HepG2 (cell line): Measurements from ENCODE around the gene ARHGAP36. TPM values are rescaled to one million over a fixed set of nuclear protein-coding genes. Genes with fewer than 3 reads are reported as not detected.

Experiments
- ATAC-seq: fragments of 200-7000 bp; cut with Tn5 transposase; 3 replicates; pipeline ENCODE4 v1.9.1; 2020; ENCODE audit warnings: mild to moderate bottlenecking, moderate library complexity
- BruUV-seq: library from RNA; stranded (reverse); fragments of 400-500 nt; replicated peaks from 2 replicates; lab custom pipeline; 2021; lab: Mats Ljungman, UMichigan
- CTCF ChIA-PET: fragments of 300-600 bp; formaldehyde crosslinking; extraction: SDS; loops from one replicate; lab custom pipeline; 2021; ENCODE audit warnings: low total read pairs, inconsistent platforms, low intra/inter-chr PET ratio; lab: Yijun Ruan, JAX
- POLR2A ChIA-PET: fragments of 350-600 bp; sonication (Branson Sonifier 250); formaldehyde crosslinking; loops from one replicate; lab custom pipeline; 2020; ENCODE audit warnings: antibody characterized with exemption, inconsistent platforms; lab: Yijun Ruan, JAX
- DNase-seq: peaks from one replicate; pipeline ENCODE4 v3.0.0-alpha.2; 2015; ENCODE audit warnings: low spot score
- FAIRE-seq: peaks from 3 replicates; lab custom pipeline; 2011; peaks lifted over from hg19 to GRCh38; lab: Jason Lieb, UNC
- H2AFZ ChIP-seq: one replicate; pipeline ENCODE4 v1.6.1; 2011; ENCODE audit warnings: low read length, inconsistent platforms
- H3K27ac ChIP-seq: fragments of 300-600 bp; 3 replicates; pipeline ENCODE4 v1.8.0; 2011; ENCODE audit warnings: mixed run types, mild to moderate bottlenecking, mixed read lengths, low read length, inconsistent platforms; ENCODE audit not compliant: insufficient read depth; ENCODE audit errors: extremely low read length
- H3K27me3 ChIP-seq, 2 experiments: fragments of 200-600 bp in 1 of 2; 2 replicates in 1 of 2; 3 replicates in 1 of 2; pipeline versions ENCODE4 v1.6.0 to v1.8.0; 2011; ENCODE audit warnings: low read length in 2 of 2, mild to moderate bottlenecking in 2 of 2, moderate library complexity in 2 of 2, inconsistent platforms in 1 of 2; ENCODE audit not compliant: insufficient read depth in 2 of 2, control insufficient read depth in 1 of 2
- H3K36me3 ChIP-seq, 2 experiments: fragments of 200-600 bp in 1 of 2; replicated peaks in 1 of 2; 2 replicates in 1 of 2; 3 replicates in 1 of 2; pipeline versions ENCODE4 v1.5.1 to v1.8.0; 2011; ENCODE audit warnings: low read length in 2 of 2, inconsistent platforms in 1 of 2; ENCODE audit not compliant: insufficient read depth in 2 of 2, control insufficient read depth in 1 of 2
- H3K4me1 ChIP-seq: 2 replicates; pipeline ENCODE4 v1.5.1; 2012; ENCODE audit warnings: low read length, inconsistent platforms; ENCODE audit not compliant: insufficient read depth
- H3K4me2 ChIP-seq: 2 replicates; pipeline ENCODE4 v1.6.0; 2011; ENCODE audit warnings: low read depth, low read length, inconsistent platforms
- H3K4me3 ChIP-seq, 3 experiments: fragments of 200-600 bp in 1 of 3; sonication (generic), shearing (Covaris generic) in 1 of 3; replicated peaks in 1 of 3; 2 replicates each; pipeline ENCODE4 v1.5.1; 2011 to 2016; ENCODE audit warnings: low read length in 3 of 3, inconsistent platforms in 2 of 3, low read depth in 2 of 3, mild to moderate bottlenecking in 2 of 3, control low read depth in 1 of 3, mixed read lengths in 1 of 3; ENCODE audit not compliant: insufficient read depth in 1 of 3
- H3K79me2 ChIP-seq: one replicate; pipeline ENCODE4 v1.6.1; 2011; ENCODE audit warnings: low read length, inconsistent platforms; ENCODE audit not compliant: insufficient read depth
- H3K9ac ChIP-seq: 2 replicates; pipeline ENCODE4 v1.6.0; 2011; ENCODE audit warnings: mild to moderate bottlenecking, low read depth, low read length, inconsistent platforms; ENCODE audit not compliant: insufficient read depth
- H3K9me3 ChIP-seq: 2 replicates; pipeline ENCODE4 v1.5.1; 2012; ENCODE audit warnings: mild to moderate bottlenecking, low read length
- H4K20me1 ChIP-seq: 2 replicates; pipeline ENCODE4 v1.6.0; 2011; ENCODE audit warnings: inconsistent platforms, mild to moderate bottlenecking, low read length, moderate library complexity; ENCODE audit not compliant: insufficient read depth
- BRCA1 ChIP-seq: sonication (generic); formaldehyde crosslinking; IDR thresholded peaks from 2 replicates; pipeline ENCODE4 v1.4.0; 2020; ENCODE audit warnings: missing genetic modification reagents
- GABPA ChIP-seq, 2 experiments: IDR thresholded peaks; 2 replicates each; pipeline ENCODE4 v1.6.1; 2011 to 2016; ENCODE audit warnings: low read depth in 2 of 2, low read length in 1 of 2, missing biosample characterization in 1 of 2, missing genetic modification characterization in 1 of 2
- HOXA5 ChIP-seq: sonication (generic); formaldehyde crosslinking; IDR thresholded peaks from 2 replicates; pipeline ENCODE4 v1.4.0; 2020; ENCODE audit warnings: missing genetic modification reagents
- IRF2 ChIP-seq: IDR thresholded peaks from 2 replicates; pipeline ENCODE4 v1.6.1; 2018; ENCODE audit warnings: missing genetic modification reagents, missing compliant biosample characterization
- KDM4B ChIP-seq: sonication (generic); formaldehyde crosslinking; IDR thresholded peaks from 2 replicates; pipeline ENCODE4 v1.4.0; 2020; ENCODE audit warnings: missing genetic modification reagents
- MTF2 ChIP-seq: sonication (generic); formaldehyde crosslinking; IDR thresholded peaks from 2 replicates; pipeline ENCODE4 v1.5.0; 2020; ENCODE audit warnings: missing genetic modification reagents, borderline replicate concordance
- SMARCE1 ChIP-seq: fragments of 450-650 bp; IDR thresholded peaks from 2 replicates; pipeline ENCODE4 v1.6.1; 2017; ENCODE audit warnings: borderline replicate concordance
- TARDBP ChIP-seq: sonication (generic); formaldehyde crosslinking; IDR thresholded peaks from 2 replicates; pipeline ENCODE4 v1.8.0; 2022; ENCODE audit warnings: mild to moderate bottlenecking, missing genetic modification reagents
- ZFP1 ChIP-seq: IDR thresholded peaks from 2 replicates; pipeline ENCODE4 v1.6.1; 2016
- ZNF205 ChIP-seq: IDR thresholded peaks from 2 replicates; pipeline ENCODE4 v1.6.1; 2018; ENCODE audit warnings: missing biosample characterization, missing genetic modification reagents
- WGBS: methylation state at CpG from one replicate; pipeline ENCODE4 v1.1.6; 2017; ENCODE audit warnings: low lambda C conversion rate; 5-methylcytosine and 5-hydroxymethylcytosine counted together
- in situ Hi-C: cut with HindIII; loops from 2 replicates; pipeline ENCODE4 v1.10.0; 2017; ENCODE audit warnings: low pct_unique_long_range_greater_than_20kb; ENCODE audit not compliant: extremely low pct_ligation_motif_present
- intact Hi-C: fragments of 100-400 bp; cut with micrococcal nuclease; formaldehyde crosslinking; loops from one replicate; pipeline ENCODE4 v1.10.0; 2022; ENCODE audit not compliant: unreplicated experiment
- polyA plus RNA-seq, 8 experiments: library from polyadenylated mRNA; depleted of rRNA in 3 of 8; stranded (reverse) in 7 of 8; unstranded in 1 of 8; fragments of >200 nt; fragmentation: Illumina TruSeq in 4 of 8; extraction: Trizol in 4 of 8; gene quantifications; 2 replicates each; pipeline versions ENCODE4 v1.2.1 to v1.2.3, GENCODE V29; 2011 to 2016; ENCODE audit warnings: low read depth in 4 of 8, missing spikeins in 1 of 8, mixed read lengths in 1 of 8; ENCODE audit not compliant: insufficient read depth in 1 of 8
- total RNA-seq, 5 experiments: library from RNA; depleted of rRNA; stranded (reverse); fragments of >200 nt; fragmentation: Illumina TruSeq; extraction: Trizol; gene quantifications; 2 replicates each; pipeline ENCODE4 v1.2.3, GENCODE V29; 2016; ENCODE audit warnings: low read depth in 1 of 5
- TF ChIP-seq, protein P1 (sequence below): sonication (generic); formaldehyde crosslinking; IDR thresholded peaks from 2 replicates; pipeline ENCODE4 v1.9.0; 2021; ENCODE audit warnings: missing genetic modification reagents, borderline replicate concordance
- TF ChIP-seq, protein P2 (sequence below): sonication (generic); formaldehyde crosslinking; IDR thresholded peaks from 2 replicates; pipeline ENCODE4 v1.5.0; 2020; ENCODE audit warnings: mild to moderate bottlenecking, missing genetic modification reagents
- TF ChIP-seq, protein P3 (sequence below): IDR thresholded peaks from 2 replicates; pipeline ENCODE4 v1.6.1; 2018; ENCODE audit warnings: missing genetic modification reagents
- TF ChIP-seq, protein P4 (sequence below): sonication (generic); formaldehyde crosslinking; IDR thresholded peaks from 2 replicates; pipeline ENCODE4 v1.9.0; 2022; ENCODE audit warnings: low read depth, missing genetic modification reagents

The ARHGAP36 gene
- total and polyA plus RNA-seq, 2 of the 13 experiments (the other 11 are each of a cell fraction or from before 2014, with no cell fraction given), result not detected

DNA sequence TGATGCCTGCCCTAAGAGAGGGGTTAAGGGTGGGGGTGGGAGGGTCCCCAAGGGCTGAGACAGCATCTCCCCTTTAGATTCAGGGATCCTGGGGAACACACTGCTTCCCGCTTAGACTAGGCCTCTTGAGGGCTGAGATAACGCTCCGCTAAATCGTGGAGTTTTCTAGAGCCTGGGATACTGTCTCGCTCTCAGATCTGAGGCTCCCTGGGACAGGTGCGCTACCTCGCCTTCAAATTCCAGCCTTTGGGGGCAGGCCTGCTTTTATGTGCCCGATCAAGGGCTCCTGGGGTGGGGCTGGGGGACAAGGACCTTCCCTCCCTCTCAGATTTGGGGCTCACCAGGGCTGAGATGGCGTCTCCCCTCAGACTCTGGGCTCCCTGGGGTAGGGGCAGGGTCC, 440 bp upstream of the ARHGAP36 start:
- Histone ChIP-seq H3K4me1 (no peaks in the 10 kb centered on the region), H3K4me3 (no peak overlapping the region), H4K20me1 (no peaks in the 10 kb centered on the region), H3K27me3 (no peaks in the 10 kb centered on the region; a peak in 1 of 5 replicates), H3K27ac (no peak overlapping the region), H2AFZ (no peak overlapping the region), H3K79me2 (no peaks in the 10 kb centered on the region), H3K4me2 (no peak overlapping the region), H3K9ac (no peak overlapping the region), H3K36me3 (no peaks in the 10 kb centered on the region), H3K9me3 (no peaks in the 10 kb centered on the region)
- intact Hi-C loops (no loop called here), in situ Hi-C loops (no loop called here)
- TF ChIP-seq ZNF205 (CRISPR knock-in tag) (no peak), HOXA5 (CRISPR knock-in tag) (no peak), SMARCE1 (no peak), KDM4B (CRISPR knock-in tag) (no peak), GABPA (IDR thresholded peaks at IDR 0.05; ENCODE audit: low read depth, low read length) (no peak), GABPA (CRISPR knock-in tag; IDR thresholded peaks at IDR 0.05; ENCODE audit: low read depth) (no peak), IRF2 (no peak), BRCA1 (no peak), MTF2 (CRISPR knock-in tag) (no peak), ZFP1 (CRISPR knock-in tag) (no peak), TARDBP (no peak)
- TF ChIP-seq, protein P1, sequence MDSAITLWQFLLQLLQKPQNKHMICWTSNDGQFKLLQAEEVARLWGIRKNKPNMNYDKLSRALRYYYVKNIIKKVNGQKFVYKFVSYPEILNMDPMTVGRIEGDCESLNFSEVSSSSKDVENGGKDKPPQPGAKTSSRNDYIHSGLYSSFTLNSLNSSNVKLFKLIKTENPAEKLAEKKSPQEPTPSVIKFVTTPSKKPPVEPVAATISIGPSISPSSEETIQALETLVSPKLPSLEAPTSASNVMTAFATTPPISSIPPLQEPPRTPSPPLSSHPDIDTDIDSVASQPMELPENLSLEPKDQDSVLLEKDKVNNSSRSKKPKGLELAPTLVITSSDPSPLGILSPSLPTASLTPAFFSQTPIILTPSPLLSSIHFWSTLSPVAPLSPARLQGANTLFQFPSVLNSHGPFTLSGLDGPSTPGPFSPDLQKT (CRISPR knock-in tag), result no peak
- TF ChIP-seq, protein P2, sequence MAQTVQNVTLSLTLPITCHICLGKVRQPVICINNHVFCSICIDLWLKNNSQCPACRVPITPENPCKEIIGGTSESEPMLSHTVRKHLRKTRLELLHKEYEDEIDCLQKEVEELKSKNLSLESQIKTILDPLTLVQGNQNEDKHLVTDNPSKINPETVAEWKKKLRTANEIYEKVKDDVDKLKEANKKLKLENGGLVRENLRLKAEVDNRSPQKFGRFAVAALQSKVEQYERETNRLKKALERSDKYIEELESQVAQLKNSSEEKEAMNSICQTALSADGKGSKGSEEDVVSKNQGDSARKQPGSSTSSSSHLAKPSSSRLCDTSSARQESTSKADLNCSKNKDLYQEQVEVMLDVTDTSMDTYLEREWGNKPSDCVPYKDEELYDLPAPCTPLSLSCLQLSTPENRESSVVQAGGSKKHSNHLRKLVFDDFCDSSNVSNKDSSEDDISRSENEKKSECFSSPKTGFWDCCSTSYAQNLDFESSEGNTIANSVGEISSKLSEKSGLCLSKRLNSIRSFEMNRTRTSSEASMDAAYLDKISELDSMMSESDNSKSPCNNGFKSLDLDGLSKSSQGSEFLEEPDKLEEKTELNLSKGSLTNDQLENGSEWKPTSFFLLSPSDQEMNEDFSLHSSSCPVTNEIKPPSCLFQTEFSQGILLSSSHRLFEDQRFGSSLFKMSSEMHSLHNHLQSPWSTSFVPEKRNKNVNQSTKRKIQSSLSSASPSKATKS (CRISPR knock-in tag), result no peak
- TF ChIP-seq, protein P3, sequence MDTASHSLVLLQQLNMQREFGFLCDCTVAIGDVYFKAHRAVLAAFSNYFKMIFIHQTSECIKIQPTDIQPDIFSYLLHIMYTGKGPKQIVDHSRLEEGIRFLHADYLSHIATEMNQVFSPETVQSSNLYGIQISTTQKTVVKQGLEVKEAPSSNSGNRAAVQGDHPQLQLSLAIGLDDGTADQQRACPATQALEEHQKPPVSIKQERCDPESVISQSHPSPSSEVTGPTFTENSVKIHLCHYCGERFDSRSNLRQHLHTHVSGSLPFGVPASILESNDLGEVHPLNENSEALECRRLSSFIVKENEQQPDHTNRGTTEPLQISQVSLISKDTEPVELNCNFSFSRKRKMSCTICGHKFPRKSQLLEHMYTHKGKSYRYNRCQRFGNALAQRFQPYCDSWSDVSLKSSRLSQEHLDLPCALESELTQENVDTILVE (CRISPR knock-in tag), result no peak
- TF ChIP-seq, protein P4, sequence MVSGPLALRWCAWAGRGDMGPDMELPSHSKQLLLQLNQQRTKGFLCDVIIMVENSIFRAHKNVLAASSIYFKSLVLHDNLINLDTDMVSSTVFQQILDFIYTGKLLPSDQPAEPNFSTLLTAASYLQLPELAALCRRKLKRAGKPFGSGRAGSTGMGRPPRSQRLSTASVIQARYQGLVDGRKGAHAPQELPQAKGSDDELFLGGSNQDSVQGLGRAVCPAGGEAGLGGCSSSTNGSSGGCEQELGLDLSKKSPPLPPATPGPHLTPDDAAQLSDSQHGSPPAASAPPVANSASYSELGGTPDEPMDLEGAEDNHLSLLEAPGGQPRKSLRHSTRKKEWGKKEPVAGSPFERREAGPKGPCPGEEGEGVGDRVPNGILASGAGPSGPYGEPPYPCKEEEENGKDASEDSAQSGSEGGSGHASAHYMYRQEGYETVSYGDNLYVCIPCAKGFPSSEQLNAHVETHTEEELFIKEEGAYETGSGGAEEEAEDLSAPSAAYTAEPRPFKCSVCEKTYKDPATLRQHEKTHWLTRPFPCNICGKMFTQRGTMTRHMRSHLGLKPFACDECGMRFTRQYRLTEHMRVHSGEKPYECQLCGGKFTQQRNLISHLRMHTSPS, result no peak
- DNase-seq (no peak), ATAC-seq (no peak), FAIRE-seq (no peak)
- ChIA-PET CTCF (no interaction called here), POLR2A (no interaction called here)
- no TSS peak for BruUV-seq
- WGBS, result no CpG with 5 or more reads among the region's 9 CpGs
